IPS DF 6.9 (cell line): ENCODE measurements around the gene UBTD1.

Experiments
- DNase-seq: peaks from one replicate; pipeline ENCODE4 v3.0.0-alpha.2; 2013; ENCODE audit warnings: low read depth, low spot score
- H3K27ac ChIP-seq: one replicate; pipeline ENCODE4 v1.5.1; 2013; ENCODE audit warnings: low read length, control low read depth
- H3K27me3 ChIP-seq: 2 replicates; pipeline ENCODE4 v1.6.1; 2013; ENCODE audit warnings: mild to moderate bottlenecking, low read length; ENCODE audit not compliant: control insufficient read depth, insufficient read depth
- H3K36me3 ChIP-seq: 2 replicates; pipeline ENCODE4 v1.6.1; 2013; ENCODE audit warnings: low read length; ENCODE audit not compliant: control insufficient read depth, insufficient read depth
- H3K4me1 ChIP-seq: 2 replicates; pipeline ENCODE4 v1.6.1; 2013; ENCODE audit warnings: low read length; ENCODE audit not compliant: control insufficient read depth, insufficient read depth
- H3K4me3 ChIP-seq: 2 replicates; pipeline ENCODE4 v1.5.1; 2013; ENCODE audit warnings: mild to moderate bottlenecking, low read length
- H3K9me3 ChIP-seq: 2 replicates; pipeline ENCODE4 v1.6.1; 2013; ENCODE audit warnings: low read length, inconsistent platforms; ENCODE audit not compliant: control insufficient read depth, insufficient read depth
- WGBS: extraction: QIAGEN DNeasy Blood & Tissue Kit; methylation state at CpG from one replicate; pipeline ENCODE4 v1.1.7; 2013; ENCODE audit warnings: mixed read lengths, missing lambda C conversion rate; ENCODE audit not compliant: insufficient read length, insufficient coverage; 5-methylcytosine and 5-hydroxymethylcytosine counted together

UBTD1 gene

DNA sequence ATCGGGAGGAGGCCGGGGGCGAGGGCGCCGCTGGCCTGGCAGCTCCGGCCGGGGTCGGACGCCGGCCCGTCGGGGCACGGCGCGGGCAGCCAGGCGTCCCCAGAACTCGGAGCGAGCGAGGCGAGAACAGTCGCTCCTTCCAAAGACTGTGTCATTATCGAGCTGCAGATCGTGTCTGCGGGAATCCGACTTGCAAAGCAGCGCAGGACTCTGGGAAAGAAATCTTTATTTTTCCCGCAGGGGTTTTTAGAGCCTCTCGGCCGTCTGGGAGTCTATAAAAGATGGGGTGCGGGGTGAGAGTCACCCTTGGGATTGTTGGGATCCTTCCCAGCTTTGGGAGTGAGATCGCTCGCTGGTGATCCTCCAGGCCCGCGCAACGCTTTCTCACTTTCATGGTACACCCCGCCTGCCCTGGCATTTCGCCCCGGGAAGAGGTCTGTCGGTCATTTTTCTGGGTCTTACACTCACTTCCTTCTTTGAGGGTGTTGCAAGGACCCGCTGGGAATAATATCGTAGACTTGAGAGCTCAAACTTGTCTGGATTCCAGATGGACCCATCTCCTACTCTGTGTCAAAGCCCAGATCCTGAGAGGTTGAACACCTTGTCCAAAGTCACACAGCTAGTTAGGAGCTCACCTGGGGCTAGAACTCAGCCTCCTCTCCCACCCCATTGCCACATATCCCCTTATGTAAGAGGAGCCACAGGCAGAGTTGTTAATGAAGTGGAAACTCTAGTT, 1.0 kb downstream of the UBTD1 start:
- no peaks in the 10 kb centered on the region for H3K36me3 ChIP-seq
- H3K4me3 ChIP-seq: peak overlapping the region; percentile 79
- DNase-seq: no peak
- no peaks in the 10 kb centered on the region for H3K9me3 ChIP-seq
- peaks cover 5% of the 10 kb centered on the region; the same call in 1 of the 2 replicates for H3K4me1 ChIP-seq
- H3K27ac ChIP-seq: no peak overlapping the region
- WGBS: no CpG with 5 or more reads among the region's 41 CpGs
- H3K27me3 ChIP-seq: peaks cover 2% of the 10 kb centered on the region; the same call in 1 of the 2 replicates

DNA sequence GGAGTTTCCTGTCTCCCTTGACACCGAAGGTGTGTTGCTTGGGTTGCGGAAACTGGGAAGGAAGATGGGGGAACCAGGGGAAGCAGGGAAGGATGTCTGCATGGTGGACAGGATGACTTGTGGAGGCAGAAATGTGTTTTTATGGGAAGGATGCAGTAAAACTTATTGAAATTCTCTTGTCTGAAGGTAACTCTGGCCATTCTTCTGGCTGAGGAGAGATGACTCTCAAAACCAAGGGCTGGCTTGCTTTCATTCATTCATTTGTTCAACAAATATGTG, 1.5 kb downstream of the UBTD1 start:
- no peak overlapping the region for H3K27ac ChIP-seq

DNA sequence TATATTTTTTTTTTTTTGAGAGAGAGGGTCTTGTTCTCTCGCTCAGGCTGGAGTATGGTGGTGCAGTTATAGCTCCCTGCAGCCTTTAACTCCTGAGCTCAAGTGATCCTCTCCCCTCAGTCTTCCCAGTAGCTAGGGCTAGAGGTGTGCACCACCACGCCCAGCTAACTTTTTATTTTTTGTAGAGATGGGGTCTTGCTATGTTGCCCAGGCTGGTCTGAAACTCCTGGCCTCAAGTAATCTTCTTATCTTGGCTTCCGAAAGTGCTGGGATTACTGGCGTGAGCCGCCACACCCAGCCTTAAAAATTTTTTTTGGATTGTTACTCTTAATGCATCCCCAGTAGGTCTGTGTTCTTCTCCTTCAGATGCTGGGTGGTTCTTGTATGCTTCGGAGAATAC, 4.2 kb downstream of the UBTD1 start:
- H3K27ac ChIP-seq: no peak overlapping the region
- peaks cover 2% of the 10 kb centered on the region; the same call in 1 of the 2 replicates for H3K27me3 ChIP-seq
- H3K4me1 ChIP-seq: peaks cover 3% of the 10 kb centered on the region; the same call in 1 of the 2 replicates
- no CpG with 5 or more reads among the region's 6 CpGs for WGBS
- H3K4me3 ChIP-seq: no peak overlapping the region
- no peaks in the 10 kb centered on the region for H3K9me3 ChIP-seq
- DNase-seq: no peak
- H3K36me3 ChIP-seq: no peaks in the 10 kb centered on the region

More for the DNA sequence above, 1.5 kb downstream of the UBTD1 start:
- no CpG with 5 or more reads among the region's 2 CpGs for WGBS
- DNase-seq: no peak
- Histone ChIP-seq H3K27me3 (peaks cover 2% of the 10 kb centered on the region; the same call in 1 of the 2 replicates), H3K4me1 (peaks cover 3% of the 10 kb centered on the region; the same call in 1 of the 2 replicates), H3K9me3 (no peaks in the 10 kb centered on the region), H3K36me3 (no peaks in the 10 kb centered on the region), H3K4me3 (no peak overlapping the region; the same call in 1 of the 2 replicates)

DNA sequence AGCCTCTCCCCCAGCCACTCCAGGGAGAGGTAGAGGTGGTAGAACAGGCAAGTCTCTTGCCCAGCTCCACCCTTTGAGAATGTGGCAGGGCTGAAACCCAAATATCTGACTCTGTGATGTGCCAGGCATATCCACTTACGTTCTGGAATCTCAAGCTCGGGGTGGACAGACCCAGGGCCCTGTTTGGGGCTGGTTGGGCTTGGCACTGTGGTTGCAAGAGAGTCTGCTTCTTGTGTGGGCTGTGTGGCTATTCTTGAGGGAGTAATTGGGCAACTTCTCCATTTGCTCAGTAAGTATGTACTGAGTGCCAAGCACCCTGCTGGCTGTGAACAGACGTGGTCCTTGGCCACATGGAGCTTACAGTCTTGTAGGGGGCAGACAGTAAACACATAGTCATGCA, 4.7 kb downstream of the UBTD1 start:
- no CpG with 5 or more reads among the region's 3 CpGs for WGBS

DNA sequence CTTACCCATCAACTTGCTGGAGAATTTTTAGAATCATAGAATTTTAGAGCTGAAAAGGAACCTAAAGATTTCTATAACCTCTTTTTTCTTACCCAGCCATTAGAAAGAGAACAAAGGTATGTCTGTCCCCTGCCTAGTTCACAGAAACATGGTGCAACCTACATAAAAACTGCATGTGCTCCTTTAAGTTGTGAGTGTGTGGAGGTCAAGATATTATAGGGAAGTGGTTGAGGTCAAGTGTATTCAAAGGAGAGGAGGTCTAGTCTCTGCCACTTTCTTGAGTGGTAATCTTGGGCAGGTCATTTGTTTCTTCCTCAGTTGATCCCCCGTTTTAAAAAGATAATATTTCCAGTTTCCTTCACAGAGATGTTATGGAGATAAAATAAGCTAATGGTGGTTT, 6.4 kb downstream of the UBTD1 start:
- H3K36me3 ChIP-seq: no peaks in the 10 kb centered on the region
- H3K4me1 ChIP-seq: peaks cover 2% of the 10 kb centered on the region
- H3K9me3 ChIP-seq: no peaks in the 10 kb centered on the region
- H3K27ac ChIP-seq: no peak overlapping the region
- no peak for DNase-seq
- no CpG with 5 or more reads among the region's 1 CpG for WGBS
- no peak overlapping the region for H3K4me3 ChIP-seq
- peaks cover under 1% of the 10 kb centered on the region; the same call in 1 of the 2 replicates for H3K27me3 ChIP-seq

More for the DNA sequence above, 4.7 kb downstream of the UBTD1 start:
- Histone ChIP-seq H3K4me3 (no peak overlapping the region), H3K9me3 (no peaks in the 10 kb centered on the region), H3K36me3 (no peaks in the 10 kb centered on the region), H3K27me3 (peaks cover 2% of the 10 kb centered on the region; the same call in 1 of the 2 replicates), H3K27ac (no peak overlapping the region), H3K4me1 (peaks cover 4% of the 10 kb centered on the region)
- no peak for DNase-seq

DNA sequence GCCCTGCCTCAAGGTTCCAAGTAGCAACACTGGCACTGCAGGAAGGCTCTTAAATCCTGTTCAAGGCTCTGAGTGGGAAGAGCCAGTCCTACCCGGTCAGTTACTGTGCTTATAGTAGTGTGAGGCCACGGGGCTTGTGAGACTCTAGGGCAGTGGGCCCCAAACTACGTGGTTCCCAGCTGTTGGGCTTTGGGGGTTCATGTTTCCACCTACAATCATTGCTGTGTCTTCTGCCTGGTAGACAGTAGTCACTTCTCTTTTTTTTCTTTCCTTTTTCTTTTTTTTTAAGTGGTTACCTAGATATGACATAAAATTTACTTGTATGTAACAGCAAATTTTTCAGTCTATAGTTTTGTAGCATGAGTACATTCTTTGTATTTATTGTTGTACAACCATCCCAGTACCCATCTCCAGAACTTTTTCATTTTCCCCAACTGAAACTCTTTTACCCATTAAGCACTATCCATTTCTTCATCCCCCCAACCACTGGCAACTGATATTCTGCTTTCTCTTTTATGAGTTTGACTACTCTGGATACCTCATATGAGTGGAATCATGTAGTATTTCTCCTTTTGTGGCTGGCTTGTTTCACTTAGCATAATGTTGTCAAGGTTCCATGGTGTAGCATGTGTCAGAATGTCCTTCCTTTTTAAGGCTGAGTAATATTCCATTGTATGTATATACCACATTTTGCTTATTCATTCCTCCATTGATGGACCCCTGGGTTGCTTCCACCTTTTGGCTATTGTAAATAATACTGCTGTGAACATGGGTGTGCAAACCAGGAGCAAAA, 7.7 kb downstream of the UBTD1 start:
- no CpG with 5 or more reads among the region's 3 CpGs for WGBS

DNA sequence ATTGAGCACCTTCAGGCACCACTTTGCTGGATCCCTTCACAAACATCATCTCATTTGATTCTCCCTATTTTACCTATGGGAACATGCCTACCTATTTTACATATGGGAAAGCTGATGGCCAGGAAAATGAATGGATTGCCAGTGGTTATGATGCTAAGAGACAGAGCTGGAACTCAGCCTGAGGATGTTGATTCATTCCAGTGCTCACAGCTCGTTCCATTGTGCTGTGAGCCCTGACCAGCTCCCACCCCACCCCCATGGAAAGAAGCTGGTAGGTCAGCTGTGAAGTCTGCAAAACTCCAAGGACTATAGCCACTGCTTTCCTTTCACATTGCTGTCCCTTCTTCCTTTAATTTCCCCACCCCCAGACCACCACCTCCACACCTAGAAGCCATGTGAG, 9.6 kb downstream of the UBTD1 start:
- WGBS: no CpG with 5 or more reads among the region's 1 CpG
- H3K4me3 ChIP-seq: no peak overlapping the region
- no peaks in the 10 kb centered on the region for H3K9me3 ChIP-seq
- no peak for DNase-seq
- no peaks in the 10 kb centered on the region for H3K27me3 ChIP-seq
- H3K27ac ChIP-seq: no peak overlapping the region
- peaks cover 2% of the 10 kb centered on the region; the same call in 1 of the 2 replicates for H3K4me1 ChIP-seq
- H3K36me3 ChIP-seq: no peaks in the 10 kb centered on the region

More for the DNA sequence above, 7.7 kb downstream of the UBTD1 start:
- H3K27me3 ChIP-seq: no peaks in the 10 kb centered on the region
- no peaks in the 10 kb centered on the region for H3K9me3 ChIP-seq
- H3K27ac ChIP-seq: no peak overlapping the region
- DNase-seq: no peak
- H3K4me1 ChIP-seq: peaks cover 2% of the 10 kb centered on the region; the same call in 1 of the 2 replicates
- H3K36me3 ChIP-seq: no peaks in the 10 kb centered on the region
- no peak overlapping the region for H3K4me3 ChIP-seq

DNA sequence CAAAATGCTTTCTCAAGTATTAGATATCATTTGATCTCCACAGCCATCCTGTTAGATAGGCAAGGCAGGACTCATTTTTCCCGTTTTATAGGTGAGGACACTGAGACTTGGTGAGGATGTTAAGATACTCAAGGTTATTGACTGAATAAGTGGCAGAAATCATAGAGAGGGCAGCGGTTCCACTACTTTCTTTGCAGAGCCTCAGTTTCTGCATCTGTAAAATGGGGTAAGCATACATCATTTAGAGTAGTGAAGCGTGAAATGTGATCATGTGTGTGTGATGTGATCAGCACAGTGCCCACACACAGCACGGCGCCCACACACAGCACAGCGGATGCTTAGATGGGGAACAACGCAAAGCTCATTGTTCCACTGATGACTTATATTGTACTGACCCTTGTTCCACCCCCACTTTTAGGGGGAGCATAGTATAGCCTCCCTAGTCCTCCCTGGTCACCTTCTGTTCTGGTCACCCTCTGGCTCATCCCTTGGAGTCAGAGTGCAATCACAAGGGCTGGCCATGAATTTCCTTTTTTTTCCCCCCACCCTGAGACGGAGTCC, 10.5 kb downstream of the UBTD1 start:
- peaks cover 2% of the 10 kb centered on the region; the same call in 1 of the 2 replicates for H3K4me1 ChIP-seq
- H3K9me3 ChIP-seq: no peaks in the 10 kb centered on the region
- no peak overlapping the region for H3K27ac ChIP-seq
- H3K4me3 ChIP-seq: no peak overlapping the region
- no peaks in the 10 kb centered on the region for H3K27me3 ChIP-seq
- no peaks in the 10 kb centered on the region for H3K36me3 ChIP-seq
- DNase-seq: no peak
- WGBS: no CpG with 5 or more reads among the region's 8 CpGs

DNA sequence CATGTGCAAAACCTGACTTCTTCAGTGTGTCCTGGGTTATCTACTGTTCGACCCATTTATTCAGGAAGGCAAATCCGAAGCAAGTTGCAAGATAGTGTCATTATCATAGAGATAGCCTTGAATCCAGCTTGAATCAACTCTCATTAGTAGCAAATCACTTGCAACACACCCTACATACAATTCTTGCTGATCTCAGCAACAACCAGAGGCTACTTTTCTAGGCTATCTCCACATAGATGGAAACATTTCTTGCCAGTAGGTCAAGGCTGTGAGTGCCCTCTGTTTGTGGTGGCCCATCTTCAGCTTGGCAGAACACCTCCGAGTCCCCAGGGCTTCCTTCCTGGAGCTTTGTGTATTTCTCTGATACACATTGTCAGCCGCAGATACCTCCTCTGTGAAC, 12.0 kb downstream of the UBTD1 start:
- Histone ChIP-seq H3K4me1 (peaks cover 2% of the 10 kb centered on the region; the same call in 1 of the 2 replicates), H3K27me3 (no peaks in the 10 kb centered on the region), H3K36me3 (no peaks in the 10 kb centered on the region), H3K4me3 (no peak overlapping the region), H3K27ac (no peak overlapping the region), H3K9me3 (no peaks in the 10 kb centered on the region)
- no CpG with 5 or more reads among the region's 4 CpGs for WGBS
- no peak for DNase-seq

DNA sequence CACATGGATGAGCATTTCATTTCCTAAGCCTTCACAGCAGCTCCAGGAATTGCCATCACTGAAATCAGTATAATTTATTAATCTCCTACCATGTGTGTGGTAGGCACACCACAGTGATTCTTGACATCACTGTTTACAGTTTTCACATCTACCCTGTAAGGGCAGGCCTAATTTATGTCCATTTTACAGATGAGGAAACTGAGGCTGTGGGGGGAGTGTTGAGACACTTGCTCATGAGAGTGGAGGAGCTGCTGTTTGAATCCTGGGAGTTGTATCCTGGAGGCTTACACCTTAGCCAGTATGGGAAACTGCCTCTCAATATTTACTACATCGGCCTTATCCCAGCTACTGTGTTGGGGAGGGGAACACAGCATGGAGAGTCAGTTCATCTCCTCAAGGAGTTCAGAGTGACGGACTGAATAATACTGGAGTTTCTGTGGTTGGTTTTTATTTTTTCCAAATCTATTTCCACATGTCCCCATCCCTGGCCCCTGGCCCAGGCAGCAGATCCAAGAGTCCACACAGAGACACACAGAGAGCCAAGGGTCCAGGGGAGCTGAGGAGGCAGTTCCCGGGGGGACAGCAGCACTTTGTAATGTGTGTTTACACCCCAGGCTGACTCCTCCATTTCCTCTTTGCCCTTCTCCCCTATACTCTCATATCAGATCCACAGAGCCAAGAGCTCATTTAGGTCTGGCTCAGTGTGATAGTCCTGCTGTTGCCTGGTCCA, 13.2 kb downstream of the UBTD1 start:
- Histone ChIP-seq H3K27me3 (no peaks in the 10 kb centered on the region), H3K4me3 (no peak overlapping the region), H3K4me1 (peaks cover 2% of the 10 kb centered on the region; the same call in 1 of the 2 replicates), H3K36me3 (no peaks in the 10 kb centered on the region; the same call in 1 of the 2 replicates), H3K27ac (no peak overlapping the region), H3K9me3 (no peaks in the 10 kb centered on the region)
- no CpG with 5 or more reads among the region's 3 CpGs for WGBS
- no peak for DNase-seq
